ENCODE measurements around the gene MTM1.

MTM1 gene

DNA sequence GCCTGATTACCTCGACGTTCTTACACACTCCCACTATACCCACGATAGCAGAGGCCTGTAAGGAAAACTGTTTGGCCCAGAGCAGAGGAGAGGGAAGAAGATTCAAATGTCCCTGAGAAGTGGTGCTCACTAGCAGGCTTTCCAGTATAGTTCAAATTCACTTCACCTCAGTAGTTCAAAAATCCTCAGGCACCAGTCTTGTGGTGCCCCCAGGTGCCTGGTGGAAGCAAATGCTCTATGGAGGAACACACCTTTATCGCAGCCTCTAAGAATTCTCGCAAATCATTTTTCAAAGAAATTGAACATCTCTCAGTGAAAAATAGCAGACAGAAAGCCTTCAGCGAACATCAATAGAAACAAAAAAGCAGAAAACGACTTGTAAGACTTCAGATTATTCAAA lies 112.6 kb downstream of the MTM1 start:
- no peak for DNase-seq

DNA sequence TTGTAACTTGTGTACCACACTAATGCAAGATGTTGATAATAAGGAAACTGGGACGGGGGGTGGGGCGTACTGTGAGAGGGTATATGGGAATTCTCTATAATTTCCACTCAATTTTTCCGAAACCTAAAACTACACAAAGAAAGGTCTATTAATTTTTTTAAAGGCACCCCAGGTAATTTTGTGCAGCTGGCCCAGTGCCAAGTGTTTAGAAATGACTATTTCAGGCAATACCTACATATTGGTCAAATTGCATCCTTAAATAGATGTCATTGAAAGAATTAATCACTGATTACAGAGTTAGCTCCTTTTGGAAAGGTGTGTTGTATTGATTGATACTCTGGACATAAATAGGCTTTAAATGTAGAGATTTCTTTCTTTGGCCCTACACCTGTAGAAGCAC lies 114.7 kb downstream of the MTM1 start:
- DNase-seq, result no peak

DNA sequence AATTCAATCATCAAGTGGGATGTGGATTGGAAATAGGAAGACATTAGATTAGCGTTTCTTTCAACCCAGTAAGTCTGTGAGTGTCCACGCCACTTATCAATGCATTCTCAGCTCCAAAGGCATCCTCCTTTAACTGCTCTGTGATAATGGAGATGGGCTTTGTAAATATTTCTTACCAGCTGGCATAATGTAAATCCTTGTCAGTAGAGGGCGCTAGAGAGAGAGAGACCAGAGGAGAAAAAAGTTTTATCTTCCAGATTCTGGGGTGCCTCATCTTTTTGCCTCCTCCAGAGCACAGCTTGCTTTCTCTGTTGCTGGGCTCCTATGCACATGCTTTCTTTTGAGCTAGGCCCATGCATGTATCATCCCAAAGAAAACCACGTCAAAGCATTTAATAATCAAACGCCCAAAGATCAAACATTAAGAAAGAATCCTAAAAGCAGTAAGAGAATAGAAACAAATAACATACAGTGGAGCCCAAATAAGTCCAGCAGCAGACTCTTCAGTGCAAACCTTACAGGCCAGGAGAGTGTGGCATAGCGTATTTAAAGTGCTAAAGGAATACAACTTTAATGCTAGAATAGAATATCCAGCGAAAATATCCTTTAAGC lies 115.2 kb downstream of the MTM1 start:
- DNase-seq, result no peak

DNA sequence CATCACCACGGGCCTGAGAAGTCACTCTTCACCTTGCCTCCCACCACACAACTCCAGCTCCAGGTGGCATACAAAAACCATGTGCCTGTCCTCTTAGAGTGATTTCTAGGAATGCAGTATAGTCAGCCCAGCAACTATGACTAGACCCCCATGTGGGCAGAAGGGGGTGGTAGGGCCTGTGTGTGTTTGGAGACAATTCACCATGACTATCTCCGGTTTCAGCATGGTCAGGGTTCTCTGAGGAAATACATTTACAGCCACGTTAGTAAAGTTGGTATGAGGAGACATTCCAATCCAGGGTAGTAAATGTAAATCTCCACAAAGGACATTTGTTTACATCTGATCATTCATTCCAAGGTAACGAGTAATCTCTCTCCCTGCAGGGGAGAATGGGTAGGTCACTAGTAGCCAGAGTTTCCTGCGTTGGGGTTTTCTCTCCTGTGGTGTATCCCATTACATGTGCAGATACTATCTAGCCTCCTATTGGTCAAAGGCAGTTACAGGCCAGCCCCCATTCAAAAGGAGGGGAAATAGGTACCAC lies 120.6 kb downstream of the MTM1 start:
- no peak for DNase-seq

DNA sequence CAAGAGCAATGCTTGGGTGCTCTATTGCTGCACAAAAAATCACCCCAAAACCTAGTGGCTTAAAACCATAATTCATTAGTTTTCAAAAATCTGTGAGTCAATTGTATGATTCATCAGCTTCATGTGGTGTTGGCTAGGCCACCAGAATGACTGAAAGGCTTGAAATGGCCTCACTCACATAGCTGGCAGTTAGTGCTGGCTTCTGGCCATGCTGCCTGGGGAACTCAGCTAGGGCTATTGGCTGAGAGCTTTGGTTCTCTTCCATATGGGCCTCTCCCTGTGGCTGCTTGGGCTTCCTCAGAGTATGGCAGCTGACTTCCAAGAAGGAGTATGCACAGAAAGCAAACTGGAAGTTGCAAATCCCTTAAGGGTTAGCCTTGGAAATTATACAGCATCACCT lies 121.7 kb downstream of the MTM1 start:
- DNase-seq, result no peak

DNA sequence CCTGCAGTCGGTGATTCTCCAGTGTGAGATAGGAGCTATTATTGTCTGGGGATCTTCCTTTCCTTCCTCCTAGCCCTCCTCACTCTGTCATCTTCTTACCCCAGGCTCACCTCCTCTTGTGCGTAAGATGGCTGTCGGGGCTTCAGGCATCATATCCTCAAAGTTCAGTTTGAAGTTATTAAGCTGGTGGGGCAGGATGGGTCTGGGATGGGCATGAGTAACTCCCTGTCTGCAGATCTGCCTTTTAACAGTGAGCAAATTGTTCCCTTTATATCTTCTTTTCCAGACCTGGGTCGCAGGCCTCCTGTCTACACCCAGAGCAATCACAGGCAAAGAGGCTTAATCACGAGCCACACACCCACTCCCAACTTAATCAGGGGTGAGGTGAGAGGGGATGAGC lies 123.9 kb downstream of the MTM1 start:
- DNase-seq, result no peak

DNA sequence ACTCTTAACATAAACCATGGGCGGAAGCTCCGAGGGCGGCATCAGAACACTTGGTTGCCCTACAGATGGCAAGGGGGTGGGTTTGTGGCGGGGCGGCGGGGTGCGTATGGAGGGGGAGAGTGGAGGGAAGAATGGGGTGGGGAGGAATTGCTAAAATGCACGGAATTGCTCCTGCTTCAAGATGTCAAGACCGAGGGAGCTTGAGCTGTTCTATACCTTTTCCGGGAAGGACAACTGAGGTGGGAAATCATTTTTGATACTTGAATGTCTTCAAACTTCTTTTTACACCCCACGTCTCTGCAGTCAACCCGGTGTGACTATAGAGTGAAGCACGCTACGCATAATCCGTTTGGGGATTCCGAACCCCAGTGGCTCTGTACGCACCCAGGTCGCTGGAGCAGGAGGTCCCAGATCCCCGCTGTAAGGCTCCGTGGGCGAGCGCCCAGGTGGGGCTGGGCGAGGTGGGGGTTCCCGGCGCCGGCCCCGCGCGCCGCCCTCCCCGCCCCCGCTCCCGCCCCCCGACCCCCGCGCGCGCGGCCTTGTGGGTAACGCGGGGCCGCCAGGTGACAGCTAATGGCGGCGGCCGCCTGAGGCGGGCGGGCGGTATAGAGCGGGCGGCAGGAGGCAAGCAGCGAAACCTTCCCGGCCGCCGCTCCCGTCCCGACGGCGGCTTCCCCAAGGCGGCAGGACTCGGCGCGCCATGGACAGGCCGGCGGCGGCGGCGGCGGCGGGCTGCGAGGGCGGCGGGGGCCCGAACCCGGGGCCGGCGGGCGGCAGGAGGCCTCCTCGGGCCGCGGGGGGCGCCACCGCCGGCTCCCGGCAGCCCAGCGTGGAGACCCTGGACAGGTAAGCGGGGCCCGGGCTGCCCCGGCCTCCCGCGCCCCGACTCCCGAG lies 124.7 kb downstream of the MTM1 start, which contains the start of gene MTMR1:
TSS of gene MTMR1 (plus strand) at position 566 of the 894 bp plus-strand sequence. CDS start at position 701, 135 bp downstream.
- peak; percentile 43 for DNase-seq

DNA sequence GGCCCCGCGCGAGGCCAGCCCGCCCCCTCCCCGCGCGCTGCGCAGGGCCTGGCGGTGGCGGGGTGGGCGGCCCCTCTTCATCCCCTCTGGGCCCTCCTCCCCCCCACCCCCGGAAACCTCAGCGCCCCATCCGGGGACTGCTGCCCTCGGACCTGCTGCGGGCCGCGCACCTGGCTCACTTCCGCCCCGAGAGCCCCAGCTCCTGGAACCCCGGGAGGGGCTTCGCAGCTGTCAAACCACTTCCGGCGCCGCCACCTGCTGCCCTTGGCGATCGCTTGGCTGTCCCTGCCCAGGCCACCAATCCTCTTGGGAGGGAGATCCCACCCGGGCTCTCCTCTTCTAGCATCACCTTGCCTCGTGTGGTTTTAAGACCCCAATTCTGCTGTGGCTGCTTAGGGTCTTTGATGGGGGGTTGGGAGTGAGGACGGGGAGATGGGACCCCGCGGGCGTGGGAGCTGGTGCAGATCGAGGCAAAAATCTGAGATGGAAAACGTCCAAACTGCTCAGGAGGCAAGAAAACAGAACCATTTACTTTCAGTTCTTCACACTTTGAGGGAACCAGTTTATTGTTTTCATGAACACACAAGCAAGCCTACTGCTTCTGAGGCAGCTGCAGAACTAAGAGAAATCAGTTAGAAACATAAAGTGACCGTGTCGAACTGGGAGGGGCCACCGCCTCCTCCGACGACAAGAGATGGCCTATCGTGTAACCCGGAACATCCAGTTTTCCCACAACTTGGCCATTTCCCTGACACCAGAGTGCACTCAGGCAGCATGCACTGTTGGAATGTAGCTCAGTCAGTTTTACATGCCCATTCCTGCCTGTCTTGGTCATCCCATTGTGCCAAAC lies 125.5 kb downstream of the MTM1 start:
- peak; percentile 55 for DNase-seq

DNA sequence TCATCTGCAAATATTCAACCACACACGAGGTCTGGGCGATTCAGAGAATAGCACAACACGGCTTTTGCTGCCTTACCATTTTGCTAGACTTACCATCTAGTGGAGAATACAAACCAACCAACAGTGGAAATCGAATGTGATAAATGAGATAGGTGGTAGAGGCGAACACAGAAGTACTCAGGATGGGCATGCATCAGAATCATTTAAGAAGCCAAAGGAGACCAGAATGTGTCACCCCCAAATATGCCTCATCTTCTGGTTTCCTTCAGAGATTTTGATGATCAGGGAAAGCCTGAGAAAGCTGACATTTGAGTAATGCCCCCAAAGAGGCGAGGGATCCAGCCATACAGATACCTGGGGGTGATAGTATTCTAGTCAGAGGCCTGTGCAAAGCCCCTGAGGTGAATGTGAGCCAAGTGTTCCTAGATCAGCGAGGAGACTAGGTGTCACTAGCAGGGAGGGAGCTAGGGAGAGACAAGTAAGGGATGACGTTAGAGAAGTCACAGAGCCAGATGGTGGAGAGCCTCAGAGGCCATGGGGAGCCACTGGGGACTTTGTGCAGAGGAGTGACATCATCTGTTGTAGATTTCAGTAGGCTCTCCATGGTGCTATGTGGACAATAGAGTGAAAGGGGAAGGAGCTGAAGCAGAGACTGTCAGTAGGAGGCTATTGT lies 126.5 kb downstream of the MTM1 start:
- DNase-seq, result no peak

DNA sequence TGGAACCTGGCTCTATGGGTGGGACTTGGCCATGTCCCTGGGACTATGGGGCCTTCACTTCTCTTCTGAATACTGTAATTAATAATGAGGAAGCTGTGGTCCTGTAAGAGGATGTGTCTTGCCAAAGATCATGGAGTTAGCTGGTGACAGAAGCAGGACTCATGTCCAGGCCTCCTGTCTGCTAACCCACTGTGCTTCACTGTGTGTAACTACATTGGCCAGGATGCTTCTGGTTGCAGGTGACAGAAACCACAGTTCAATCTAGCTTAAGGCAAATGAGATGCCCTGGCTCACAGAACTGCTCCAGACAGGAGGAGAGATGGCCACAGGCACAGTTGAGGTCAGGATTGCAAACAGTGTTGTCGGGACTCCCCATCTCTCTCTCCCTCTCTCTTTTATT lies 127.9 kb downstream of the MTM1 start:
- DNase-seq, result no peak

DNA sequence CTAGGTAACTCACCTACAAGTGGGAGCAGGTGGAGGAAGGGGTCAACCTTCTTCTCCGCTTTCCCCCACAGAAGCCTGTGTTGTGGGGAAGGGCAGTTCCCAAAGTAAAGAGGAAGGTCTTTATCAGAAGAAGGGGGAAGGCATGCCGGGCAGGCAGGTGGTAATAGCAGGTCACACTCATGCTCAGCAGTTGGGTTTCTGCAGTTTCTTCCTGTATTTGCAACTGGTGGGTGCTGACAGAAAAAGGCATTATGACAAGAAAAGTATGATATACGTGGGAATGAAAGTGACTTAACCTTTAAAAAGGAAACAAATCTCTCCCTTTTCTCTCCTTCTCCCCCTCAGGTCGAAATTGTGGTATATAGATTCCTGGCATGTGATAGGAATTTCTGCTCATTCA lies 128.4 kb downstream of the MTM1 start:
- no peak for DNase-seq

DNA sequence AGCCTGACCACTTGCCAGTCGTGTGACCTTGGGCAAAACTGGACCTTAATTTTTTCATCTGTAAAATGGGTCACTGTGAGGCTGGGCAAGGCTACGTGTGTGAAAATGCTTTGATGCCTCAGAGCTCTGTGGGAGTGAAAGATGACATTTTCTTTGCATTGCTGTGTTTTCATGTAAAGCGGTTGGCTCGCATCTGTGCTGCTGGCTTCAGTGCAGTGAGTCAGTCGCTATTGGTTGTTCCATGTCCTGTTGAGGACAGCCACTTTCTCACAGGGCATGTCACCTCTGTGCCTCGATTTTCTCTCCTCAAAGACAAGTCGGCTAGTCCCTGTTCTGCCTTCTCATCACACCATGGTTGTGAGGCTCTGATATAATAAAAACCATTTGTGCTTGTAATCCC lies 129.2 kb downstream of the MTM1 start:
- no peak for DNase-seq

DNA sequence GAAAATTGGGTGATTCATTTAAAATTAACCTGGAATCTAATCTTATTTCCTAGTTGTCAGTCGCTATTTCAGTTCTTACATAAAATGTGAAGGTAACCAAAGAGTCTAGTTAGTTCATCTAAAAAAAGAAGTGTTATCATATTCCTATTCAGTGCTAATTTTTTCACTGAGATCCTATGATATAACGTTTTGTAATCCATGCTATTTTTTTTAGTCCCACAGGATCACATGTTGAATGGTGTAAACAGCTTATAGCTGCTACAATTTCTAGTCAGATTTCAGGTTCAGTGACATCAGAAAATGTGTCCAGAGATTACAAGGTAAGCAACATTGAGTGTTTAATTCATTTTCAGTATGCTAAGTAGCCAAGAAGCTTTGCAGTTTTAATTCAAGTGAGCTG lies 130.6 kb downstream of the MTM1 start:
- DNase-seq, result no peak

DNA sequence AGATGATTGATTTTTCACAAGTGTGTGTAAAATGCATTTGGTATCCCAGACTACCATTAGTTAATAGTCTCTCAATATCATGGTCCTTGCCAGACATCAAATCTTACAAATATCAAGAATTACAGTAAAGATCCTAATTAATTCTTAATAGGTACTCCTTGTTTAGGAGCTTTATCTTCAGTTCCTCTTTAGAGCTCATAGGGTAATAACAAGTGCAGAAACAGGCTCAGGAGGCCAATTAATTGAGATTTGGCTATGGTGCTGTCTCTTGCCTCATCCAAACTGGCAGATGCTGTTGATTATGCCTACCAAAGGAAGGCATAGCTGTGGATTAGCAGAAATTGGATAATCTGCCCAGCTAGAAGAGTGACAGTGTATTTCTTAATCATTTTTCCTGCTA lies 131.7 kb downstream of the MTM1 start:
- DNase-seq, result no peak

DNA sequence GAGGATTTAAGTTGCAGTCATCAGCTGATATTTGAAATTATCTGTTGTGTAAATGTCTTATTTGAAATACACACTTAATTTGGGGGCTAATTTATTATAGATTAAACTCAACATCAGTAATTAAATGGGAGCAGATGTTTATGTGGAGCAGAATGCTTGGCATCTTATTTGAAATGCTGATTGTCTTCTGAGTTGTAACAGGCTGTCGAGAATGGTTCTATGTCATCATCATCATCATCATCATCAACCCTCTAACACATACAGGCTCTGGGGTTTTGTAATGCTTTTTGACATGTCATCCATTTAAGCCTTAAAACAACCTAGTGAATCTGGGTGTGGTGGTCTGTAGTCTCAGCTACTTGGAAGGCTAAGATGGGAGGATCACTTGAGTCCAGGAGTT lies 133.0 kb downstream of the MTM1 start:
- no peak for DNase-seq

DNA sequence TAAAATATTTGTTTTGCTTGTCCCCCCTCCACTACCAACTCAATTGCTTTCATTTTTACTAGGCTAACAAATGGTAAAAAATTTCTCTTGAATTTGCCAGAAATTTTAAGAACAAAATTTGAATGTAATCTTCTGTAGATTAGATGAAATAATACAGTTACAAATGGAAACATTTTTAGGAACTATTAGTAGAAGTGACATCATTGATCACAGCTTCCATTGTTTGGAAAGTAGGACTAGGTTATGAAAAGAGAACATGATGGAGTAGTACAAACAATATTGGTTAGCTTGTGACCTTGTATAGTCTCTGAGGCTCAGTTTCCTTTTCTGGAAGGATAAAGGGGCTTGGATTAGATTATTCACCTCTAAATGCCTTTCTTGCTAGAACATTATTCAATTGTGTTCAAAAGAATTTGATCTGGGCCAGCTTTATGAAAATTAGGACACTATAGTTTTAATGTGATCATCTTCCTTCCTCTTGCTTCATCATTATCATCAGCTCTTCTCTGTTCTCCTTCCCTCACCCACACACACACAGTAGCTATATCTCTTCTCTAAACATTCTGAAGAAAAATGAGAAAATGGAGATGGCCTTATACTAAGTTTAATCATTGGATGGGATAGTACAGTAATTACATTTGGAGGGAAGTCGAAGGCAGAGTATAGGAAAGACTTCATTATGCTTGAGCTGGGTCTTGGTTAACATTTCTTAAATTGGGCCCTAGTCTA lies 134.7 kb downstream of the MTM1 start:
- no peak for DNase-seq

DNA sequence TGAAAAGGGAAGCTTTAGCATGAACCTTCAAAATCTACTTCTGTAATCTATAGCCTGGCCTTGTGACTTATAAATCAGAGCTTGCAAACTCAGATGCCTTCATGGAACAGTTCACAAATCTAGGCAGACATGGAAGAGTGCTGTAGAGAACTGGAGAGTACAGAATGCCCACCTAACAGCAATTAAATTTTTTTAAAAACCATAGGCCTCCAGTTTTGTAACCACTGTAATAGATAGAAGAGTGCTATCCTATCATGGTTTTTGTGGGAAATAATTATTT lies 135.2 kb downstream of the MTM1 start:
- no peak for DNase-seq

DNA sequence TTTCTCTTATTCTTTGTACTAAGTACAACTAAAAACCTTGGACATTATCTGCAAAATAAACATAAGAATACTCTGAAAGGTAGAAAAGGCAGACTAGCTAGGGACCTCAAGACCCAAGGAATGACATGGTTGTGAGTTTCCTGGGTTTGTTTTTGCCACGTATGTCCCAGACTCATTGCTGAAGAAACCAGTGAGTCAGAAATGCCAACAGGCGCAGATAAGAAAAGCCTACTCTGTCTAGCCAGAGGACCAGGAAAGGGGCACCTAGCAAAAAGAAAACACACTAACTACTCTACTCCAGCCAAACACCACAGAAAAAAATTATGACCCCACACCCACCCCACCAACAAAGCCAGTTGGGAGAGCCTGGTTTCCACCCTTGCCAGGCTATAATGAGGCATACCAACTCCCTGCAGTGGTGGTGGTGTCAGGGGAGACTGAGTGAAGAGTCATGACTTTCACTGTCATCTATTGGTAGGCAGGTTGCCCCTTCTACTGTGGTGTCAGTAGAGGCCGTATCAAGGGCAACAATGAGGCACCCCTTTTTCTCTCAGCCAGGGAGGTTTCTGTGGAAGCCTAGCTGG lies 135.7 kb downstream of the MTM1 start:
- DNase-seq, result no peak

DNA sequence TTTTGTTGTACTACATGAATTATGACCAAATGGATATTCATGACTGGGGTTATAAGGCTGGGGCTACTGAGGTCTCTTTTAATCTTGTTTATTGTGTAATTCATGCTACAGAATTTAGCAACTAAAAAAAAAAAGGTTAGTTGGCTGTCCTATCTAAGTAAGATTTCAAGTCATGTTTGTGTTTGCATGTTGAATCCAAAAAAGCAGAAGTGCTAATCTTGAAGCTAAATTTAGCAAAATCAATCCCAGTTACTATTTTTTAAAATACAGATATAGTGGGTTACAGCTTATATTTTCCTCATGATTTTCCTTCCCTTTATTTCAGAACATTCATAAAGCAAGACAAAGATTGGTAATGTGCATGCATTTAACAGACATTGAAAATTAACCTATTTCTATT lies 144.2 kb downstream of the MTM1 start:
- no peak for DNase-seq

DNA sequence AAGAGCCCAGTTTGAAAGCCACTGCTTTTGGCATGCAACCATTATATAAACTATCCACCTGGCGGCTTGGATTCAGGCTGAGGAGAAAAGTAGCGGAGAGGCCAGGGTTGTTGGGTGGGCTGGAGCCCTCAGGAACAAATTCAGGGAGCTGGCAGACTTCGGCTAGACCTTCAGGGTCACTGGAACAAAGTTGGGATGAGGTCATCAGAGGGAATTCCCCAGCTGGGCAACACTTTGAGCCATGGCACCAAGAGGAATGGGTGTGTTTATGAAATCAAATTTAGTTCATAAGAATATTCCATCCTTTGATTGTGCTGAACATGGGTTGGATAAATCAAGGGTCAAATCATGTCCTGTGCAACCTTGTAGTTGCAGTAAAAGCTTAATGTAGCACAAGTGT lies 146.8 kb downstream of the MTM1 start:
- DNase-seq, result no peak

DNA sequence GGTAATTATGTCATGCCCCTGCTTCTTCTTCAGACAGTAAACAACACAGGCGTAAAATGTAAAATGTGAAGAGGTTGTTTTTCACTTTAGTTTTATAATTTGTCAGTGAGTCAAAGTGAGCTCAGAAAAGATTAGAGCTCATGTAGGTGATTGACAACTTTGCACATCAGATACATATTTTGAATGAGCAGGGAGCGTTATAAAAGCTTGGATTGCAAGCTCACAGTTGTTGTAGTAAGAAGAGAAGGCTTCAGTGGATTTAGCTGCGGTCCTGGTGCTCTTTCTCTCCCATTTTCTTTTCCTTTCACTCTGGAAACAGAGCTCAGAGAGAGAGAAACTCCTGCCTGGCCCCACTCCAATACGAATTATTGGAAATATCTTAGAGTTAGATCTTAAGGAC lies 151.2 kb downstream of the MTM1 start:
- DNase-seq, result no peak
